HEK293 (cell line): ENCODE data around the gene GRIK4.

Source experiments
- CTCF ChIA-PET: fragments of 350-600 bp; formaldehyde crosslinking; extraction: SDS; loops from one replicate; lab custom pipeline; 2021; ENCODE audit warnings: antibody characterized with exemption; lab: Yijun Ruan, JAX
- POLR2A ChIA-PET: fragments of 300-600 bp; formaldehyde crosslinking; extraction: SDS; loops from one replicate; lab custom pipeline; 2020; ENCODE audit warnings: antibody characterized with exemption, inconsistent platforms; lab: Yijun Ruan, JAX
- H3K27ac ChIP-seq: fragments of 200-500 bp; sonication (Bioruptor generic); 2 replicates; pipeline ENCODE4 v1.5.1; 2014; ENCODE audit warnings: low read depth, low read length, control low read depth, inconsistent platforms; ENCODE audit errors: extremely low read depth
- H3K36me3 ChIP-seq, 2 experiments: fragments of 200-500 bp in 1 of 2; sonication (Bioruptor generic) in 1 of 2; 1 replicate in 1 of 2; 2 replicates in 1 of 2; pipeline ENCODE4 v1.5.1; 2014 to 2017; ENCODE audit warnings: inconsistent platforms in 2 of 2, low read length in 2 of 2; ENCODE audit not compliant: control insufficient read depth in 2 of 2, insufficient read depth in 1 of 2
- H3K4me1 ChIP-seq: fragments of 200-500 bp; sonication (Bioruptor generic); 2 replicates; pipeline ENCODE4 v1.5.1; 2014; ENCODE audit warnings: mild to moderate bottlenecking, low read length, inconsistent platforms; ENCODE audit not compliant: control insufficient read depth, insufficient read depth
- H3K4me3 ChIP-seq: 2 replicates; pipeline ENCODE4 v1.5.1; 2011; ENCODE audit warnings: low read depth, mild to moderate bottlenecking, control low read depth, low read length, moderate library complexity
- H3K9me3 ChIP-seq: fragments of 200-500 bp; sonication (Bioruptor generic); 2 replicates; pipeline ENCODE4 v1.5.1; 2014; ENCODE audit warnings: low read depth, low read length, inconsistent platforms; ENCODE audit not compliant: control insufficient read depth, insufficient read depth
- KLF16 ChIP-seq: fragments of 450-650 bp; formaldehyde crosslinking; IDR thresholded peaks from 2 replicates; pipeline ENCODE4 v1.5.1; 2017; ENCODE audit warnings: missing biosample characterization, missing genetic modification characterization
- KLF7 ChIP-seq: fragments of 450-650 bp; formaldehyde crosslinking; IDR thresholded peaks from 2 replicates; pipeline ENCODE4 v1.5.1; 2016; ENCODE audit warnings: missing biosample characterization, missing genetic modification characterization, borderline replicate concordance
- SETDB1 ChIP-seq: IDR thresholded peaks from one replicate; pipeline ENCODE4 v1.6.1; 2017; ENCODE audit warnings: mild to moderate bottlenecking, low read length, moderate library complexity, mixed read lengths; ENCODE audit not compliant: insufficient read length
- WT1 ChIP-seq: fragments of 450-650 bp; formaldehyde crosslinking; IDR thresholded peaks from 2 replicates; pipeline ENCODE4 v1.5.1; 2016; ENCODE audit warnings: missing biosample characterization, missing genetic modification characterization
- YY1 ChIP-seq: fragments of 450-650 bp; formaldehyde crosslinking; IDR thresholded peaks from 2 replicates; pipeline ENCODE4 v1.5.1; 2018; ENCODE audit warnings: missing biosample characterization, missing genetic modification characterization
- ZNF138 ChIP-seq: fragments of 450-650 bp; formaldehyde crosslinking; IDR thresholded peaks from 2 replicates; pipeline ENCODE4 v1.5.1; 2016; ENCODE audit warnings: missing biosample characterization, missing genetic modification characterization, borderline replicate concordance
- ZNF184 ChIP-seq: fragments of 450-650 bp; IDR thresholded peaks from 2 replicates; pipeline ENCODE4 v1.5.1; 2018; ENCODE audit warnings: missing biosample characterization, mild to moderate bottlenecking, missing genetic modification characterization
- ZNF2 ChIP-seq: fragments of 450-650 bp; formaldehyde crosslinking; IDR thresholded peaks from 2 replicates; pipeline ENCODE4 v1.5.1; 2016; ENCODE audit warnings: missing biosample characterization, missing genetic modification characterization
- ZNF24 ChIP-seq: fragments of 450-650 bp; formaldehyde crosslinking; IDR thresholded peaks from 2 replicates; pipeline ENCODE4 v1.5.1; 2016; ENCODE audit warnings: missing biosample characterization, missing genetic modification characterization
- ZNF266 ChIP-seq: fragments of 450-650 bp; formaldehyde crosslinking; IDR thresholded peaks from 2 replicates; pipeline ENCODE4 v1.5.1; 2016; ENCODE audit warnings: missing biosample characterization, missing genetic modification characterization, low read depth
- ZNF354C ChIP-seq: fragments of 450-650 bp; formaldehyde crosslinking; IDR thresholded peaks from 2 replicates; pipeline ENCODE4 v1.5.1; 2016; ENCODE audit warnings: missing biosample characterization, missing genetic modification characterization, low read depth, borderline replicate concordance
- ZNF529 ChIP-seq: fragments of 450-650 bp; formaldehyde crosslinking; IDR thresholded peaks from 2 replicates; pipeline ENCODE4 v1.5.1; 2017; ENCODE audit warnings: missing genetic modification characterization, missing biosample characterization; ENCODE audit not compliant: insufficient replicate concordance
- ZNF768 ChIP-seq: fragments of 450-650 bp; formaldehyde crosslinking; IDR thresholded peaks from 2 replicates; pipeline ENCODE4 v1.5.1; 2018; ENCODE audit warnings: missing biosample characterization, mild to moderate bottlenecking, missing genetic modification characterization
- ZNF792 ChIP-seq: fragments of 450-650 bp; formaldehyde crosslinking; IDR thresholded peaks from 2 replicates; pipeline ENCODE4 v1.5.1; 2016; ENCODE audit warnings: missing biosample characterization, missing genetic modification characterization
- ZXDB ChIP-seq: fragments of 450-650 bp; formaldehyde crosslinking; IDR thresholded peaks from 2 replicates; pipeline ENCODE4 v1.5.1; 2016; ENCODE audit warnings: missing biosample characterization, missing genetic modification characterization
- TF ChIP-seq, protein P1 (sequence below): fragments of 450-650 bp; formaldehyde crosslinking; IDR thresholded peaks from 2 replicates; pipeline ENCODE4 v1.5.1; 2016; ENCODE audit warnings: missing biosample characterization, missing genetic modification characterization, low read depth
- TF ChIP-seq, protein P2 (sequence below): fragments of 450-650 bp; formaldehyde crosslinking; IDR thresholded peaks from 2 replicates; pipeline ENCODE4 v1.5.1; 2016; ENCODE audit warnings: missing biosample characterization, missing genetic modification characterization, low read depth
- TF ChIP-seq, protein P3 (sequence below): fragments of 450-650 bp; formaldehyde crosslinking; IDR thresholded peaks from 2 replicates; pipeline ENCODE4 v1.5.1; 2016; ENCODE audit warnings: missing biosample characterization, missing genetic modification characterization
- TF ChIP-seq, protein P4 (sequence below): fragments of 450-650 bp; formaldehyde crosslinking; IDR thresholded peaks from 2 replicates; pipeline ENCODE4 v1.5.1; 2016; ENCODE audit warnings: missing biosample characterization, missing genetic modification characterization, borderline replicate concordance
- TF ChIP-seq, protein P5 (sequence below): fragments of 450-650 bp; formaldehyde crosslinking; IDR thresholded peaks from 2 replicates; pipeline ENCODE4 v1.5.1; 2017; ENCODE audit warnings: missing biosample characterization, missing genetic modification characterization
- TF ChIP-seq, protein P6 (sequence below): fragments of 450-650 bp; formaldehyde crosslinking; conservative IDR thresholded peaks from 2 replicates; pipeline ENCODE4 v1.5.1; 2016; ENCODE audit warnings: low read depth, missing biosample characterization, missing genetic modification characterization
- TF ChIP-seq, protein P7 (sequence below): IDR thresholded peaks from 2 replicates; pipeline ENCODE4 v1.6.1; 2011; ENCODE audit warnings: mild to moderate bottlenecking, low read depth, low read length, borderline replicate concordance

The GRIK4 gene

DNA sequence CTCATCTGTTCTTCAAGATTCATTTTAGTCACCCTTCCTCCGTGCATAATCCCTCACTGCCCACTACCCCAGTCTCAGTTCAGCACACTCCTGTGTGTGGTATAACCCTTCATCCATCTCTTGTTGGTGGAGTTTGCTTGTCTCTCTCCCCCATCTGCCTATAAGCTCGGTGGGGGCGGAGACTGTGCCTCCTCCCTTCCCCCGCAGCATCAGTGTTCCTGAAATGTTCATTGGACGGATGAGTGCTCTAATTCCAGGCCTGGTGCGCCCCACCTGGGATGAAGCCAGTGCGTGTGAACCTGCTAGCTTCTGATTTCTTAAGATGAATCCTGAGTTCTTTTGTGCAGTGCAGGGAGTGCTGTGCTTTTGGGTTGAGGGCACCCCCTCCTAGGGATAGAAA, 100.0 kb downstream of the GRIK4 start (continued):
- TF ChIP-seq, protein P1, sequence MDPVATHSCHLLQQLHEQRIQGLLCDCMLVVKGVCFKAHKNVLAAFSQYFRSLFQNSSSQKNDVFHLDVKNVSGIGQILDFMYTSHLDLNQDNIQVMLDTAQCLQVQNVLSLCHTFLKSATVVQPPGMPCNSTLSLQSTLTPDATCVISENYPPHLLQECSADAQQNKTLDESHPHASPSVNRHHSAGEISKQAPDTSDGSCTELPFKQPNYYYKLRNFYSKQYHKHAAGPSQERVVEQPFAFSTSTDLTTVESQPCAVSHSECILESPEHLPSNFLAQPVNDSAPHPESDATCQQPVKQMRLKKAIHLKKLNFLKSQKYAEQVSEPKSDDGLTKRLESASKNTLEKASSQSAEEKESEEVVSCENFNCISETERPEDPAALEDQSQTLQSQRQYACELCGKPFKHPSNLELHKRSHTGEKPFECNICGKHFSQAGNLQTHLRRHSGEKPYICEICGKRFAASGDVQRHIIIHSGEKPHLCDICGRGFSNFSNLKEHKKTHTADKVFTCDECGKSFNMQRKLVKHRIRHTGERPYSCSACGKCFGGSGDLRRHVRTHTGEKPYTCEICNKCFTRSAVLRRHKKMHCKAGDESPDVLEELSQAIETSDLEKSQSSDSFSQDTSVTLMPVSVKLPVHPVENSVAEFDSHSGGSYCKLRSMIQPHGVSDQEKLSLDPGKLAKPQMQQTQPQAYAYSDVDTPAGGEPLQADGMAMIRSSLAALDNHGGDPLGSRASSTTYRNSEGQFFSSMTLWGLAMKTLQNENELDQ = no peak
- TF ChIP-seq ZNF138 (tag by site-specific recombination) (no peak), KLF7 (no peak), ZNF184 (tag by site-specific recombination) (no peak), ZNF266 (tag by site-specific recombination) (no peak), KLF16 (tag by site-specific recombination) (no peak), WT1 (tag by site-specific recombination) (no peak), ZNF768 (no peak)
- TF ChIP-seq, protein P2, sequence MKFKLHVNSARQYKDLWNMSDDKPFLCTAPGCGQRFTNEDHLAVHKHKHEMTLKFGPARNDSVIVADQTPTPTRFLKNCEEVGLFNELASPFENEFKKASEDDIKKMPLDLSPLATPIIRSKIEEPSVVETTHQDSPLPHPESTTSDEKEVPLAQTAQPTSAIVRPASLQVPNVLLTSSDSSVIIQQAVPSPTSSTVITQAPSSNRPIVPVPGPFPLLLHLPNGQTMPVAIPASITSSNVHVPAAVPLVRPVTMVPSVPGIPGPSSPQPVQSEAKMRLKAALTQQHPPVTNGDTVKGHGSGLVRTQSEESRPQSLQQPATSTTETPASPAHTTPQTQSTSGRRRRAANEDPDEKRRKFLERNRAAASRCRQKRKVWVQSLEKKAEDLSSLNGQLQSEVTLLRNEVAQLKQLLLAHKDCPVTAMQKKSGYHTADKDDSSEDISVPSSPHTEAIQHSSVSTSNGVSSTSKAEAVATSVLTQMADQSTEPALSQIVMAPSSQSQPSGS (tag by site-specific recombination) = no peak
- TF ChIP-seq, protein P3, sequence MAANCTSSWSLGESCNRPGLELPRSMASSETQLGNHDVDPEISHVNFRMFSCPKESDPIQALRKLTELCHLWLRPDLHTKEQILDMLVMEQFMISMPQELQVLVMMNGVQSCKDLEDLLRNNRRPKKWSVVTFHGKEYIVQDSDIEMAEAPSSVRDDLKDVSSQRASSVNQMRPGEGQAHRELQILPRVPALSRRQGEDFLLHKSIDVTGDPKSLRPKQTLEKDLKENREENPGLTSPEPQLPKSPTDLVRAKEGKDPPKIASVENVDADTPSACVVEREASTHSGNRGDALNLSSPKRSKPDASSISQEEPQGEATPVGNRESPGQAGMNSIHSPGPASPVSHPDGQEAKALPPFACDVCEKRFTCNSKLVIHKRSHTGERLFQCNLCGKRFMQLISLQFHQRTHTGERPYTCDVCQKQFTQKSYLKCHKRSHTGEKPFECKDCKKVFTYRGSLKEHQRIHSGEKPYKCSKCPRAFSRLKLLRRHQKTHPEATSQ (tag by site-specific recombination) = no peak
- TF ChIP-seq, protein P4, sequence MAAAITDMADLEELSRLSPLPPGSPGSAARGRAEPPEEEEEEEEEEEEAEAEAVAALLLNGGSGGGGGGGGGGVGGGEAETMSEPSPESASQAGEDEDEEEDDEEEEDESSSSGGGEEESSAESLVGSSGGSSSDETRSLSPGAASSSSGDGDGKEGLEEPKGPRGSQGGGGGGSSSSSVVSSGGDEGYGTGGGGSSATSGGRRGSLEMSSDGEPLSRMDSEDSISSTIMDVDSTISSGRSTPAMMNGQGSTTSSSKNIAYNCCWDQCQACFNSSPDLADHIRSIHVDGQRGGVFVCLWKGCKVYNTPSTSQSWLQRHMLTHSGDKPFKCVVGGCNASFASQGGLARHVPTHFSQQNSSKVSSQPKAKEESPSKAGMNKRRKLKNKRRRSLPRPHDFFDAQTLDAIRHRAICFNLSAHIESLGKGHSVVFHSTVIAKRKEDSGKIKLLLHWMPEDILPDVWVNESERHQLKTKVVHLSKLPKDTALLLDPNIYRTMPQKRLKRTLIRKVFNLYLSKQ = no peak

DNA sequence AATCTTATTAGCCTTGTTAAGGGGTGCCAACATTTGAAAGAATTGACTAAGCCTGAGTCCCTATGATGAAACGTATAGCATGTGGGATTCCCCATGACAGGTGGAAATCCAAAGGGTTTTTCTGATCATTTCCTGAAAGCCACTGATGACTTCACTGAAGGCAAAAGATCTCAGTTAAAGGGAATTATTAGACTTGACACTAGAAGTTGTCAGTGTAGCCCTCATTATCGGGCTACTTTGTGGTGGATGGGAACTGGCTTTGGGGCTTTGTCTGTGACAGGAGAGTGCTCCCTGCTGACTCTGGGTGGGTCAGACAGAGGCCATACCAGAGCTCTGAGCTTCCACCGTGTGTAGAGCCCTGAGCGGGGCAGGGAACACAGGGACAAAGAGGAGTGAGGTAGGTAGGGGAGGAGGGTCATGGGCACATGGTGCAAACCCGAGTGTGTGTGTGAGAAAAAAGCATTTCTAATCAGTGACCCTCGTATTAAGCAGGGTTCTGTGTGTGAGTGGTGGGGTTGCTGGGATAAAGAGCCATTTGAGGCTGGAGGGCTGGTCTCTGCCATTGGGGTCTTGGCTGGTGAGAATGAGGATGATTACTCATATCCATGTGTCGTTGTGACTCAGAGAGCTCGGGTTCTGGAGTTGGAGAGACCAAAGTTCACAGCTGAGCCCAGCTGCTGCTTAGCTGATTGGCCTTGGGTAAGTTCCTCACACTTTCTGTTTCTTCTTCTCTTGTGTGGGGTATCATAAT, 101.1 kb downstream of the GRIK4 start:
- no peaks in the 10 kb centered on the region; the same call in 1 of the 2 replicates for H3K4me1 ChIP-seq
- H3K27ac ChIP-seq = no peak overlapping the region
- H3K36me3 ChIP-seq = no peaks in the 10 kb centered on the region
- H3K9me3 ChIP-seq = no peaks in the 10 kb centered on the region
- CTCF ChIA-PET = no interaction called here
- no peak overlapping the region for H3K4me3 ChIP-seq
- POLR2A ChIA-PET = no interaction called here
- TF ChIP-seq ZXDB (tag by site-specific recombination) (no peak), ZNF2 (tag by site-specific recombination) (no peak), SETDB1 (no peak), ZNF24 (tag by site-specific recombination) (no peak), ZNF529 (tag by site-specific recombination) (no peak), ZNF354C (tag by site-specific recombination) (no peak), YY1 (tag by site-specific recombination) (no peak), ZNF792 (tag by site-specific recombination) (no peak)
- TF ChIP-seq, protein P5, sequence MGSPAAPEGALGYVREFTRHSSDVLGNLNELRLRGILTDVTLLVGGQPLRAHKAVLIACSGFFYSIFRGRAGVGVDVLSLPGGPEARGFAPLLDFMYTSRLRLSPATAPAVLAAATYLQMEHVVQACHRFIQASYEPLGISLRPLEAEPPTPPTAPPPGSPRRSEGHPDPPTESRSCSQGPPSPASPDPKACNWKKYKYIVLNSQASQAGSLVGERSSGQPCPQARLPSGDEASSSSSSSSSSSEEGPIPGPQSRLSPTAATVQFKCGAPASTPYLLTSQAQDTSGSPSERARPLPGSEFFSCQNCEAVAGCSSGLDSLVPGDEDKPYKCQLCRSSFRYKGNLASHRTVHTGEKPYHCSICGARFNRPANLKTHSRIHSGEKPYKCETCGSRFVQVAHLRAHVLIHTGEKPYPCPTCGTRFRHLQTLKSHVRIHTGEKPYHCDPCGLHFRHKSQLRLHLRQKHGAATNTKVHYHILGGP (tag by site-specific recombination) = no peak
- TF ChIP-seq, protein P6, sequence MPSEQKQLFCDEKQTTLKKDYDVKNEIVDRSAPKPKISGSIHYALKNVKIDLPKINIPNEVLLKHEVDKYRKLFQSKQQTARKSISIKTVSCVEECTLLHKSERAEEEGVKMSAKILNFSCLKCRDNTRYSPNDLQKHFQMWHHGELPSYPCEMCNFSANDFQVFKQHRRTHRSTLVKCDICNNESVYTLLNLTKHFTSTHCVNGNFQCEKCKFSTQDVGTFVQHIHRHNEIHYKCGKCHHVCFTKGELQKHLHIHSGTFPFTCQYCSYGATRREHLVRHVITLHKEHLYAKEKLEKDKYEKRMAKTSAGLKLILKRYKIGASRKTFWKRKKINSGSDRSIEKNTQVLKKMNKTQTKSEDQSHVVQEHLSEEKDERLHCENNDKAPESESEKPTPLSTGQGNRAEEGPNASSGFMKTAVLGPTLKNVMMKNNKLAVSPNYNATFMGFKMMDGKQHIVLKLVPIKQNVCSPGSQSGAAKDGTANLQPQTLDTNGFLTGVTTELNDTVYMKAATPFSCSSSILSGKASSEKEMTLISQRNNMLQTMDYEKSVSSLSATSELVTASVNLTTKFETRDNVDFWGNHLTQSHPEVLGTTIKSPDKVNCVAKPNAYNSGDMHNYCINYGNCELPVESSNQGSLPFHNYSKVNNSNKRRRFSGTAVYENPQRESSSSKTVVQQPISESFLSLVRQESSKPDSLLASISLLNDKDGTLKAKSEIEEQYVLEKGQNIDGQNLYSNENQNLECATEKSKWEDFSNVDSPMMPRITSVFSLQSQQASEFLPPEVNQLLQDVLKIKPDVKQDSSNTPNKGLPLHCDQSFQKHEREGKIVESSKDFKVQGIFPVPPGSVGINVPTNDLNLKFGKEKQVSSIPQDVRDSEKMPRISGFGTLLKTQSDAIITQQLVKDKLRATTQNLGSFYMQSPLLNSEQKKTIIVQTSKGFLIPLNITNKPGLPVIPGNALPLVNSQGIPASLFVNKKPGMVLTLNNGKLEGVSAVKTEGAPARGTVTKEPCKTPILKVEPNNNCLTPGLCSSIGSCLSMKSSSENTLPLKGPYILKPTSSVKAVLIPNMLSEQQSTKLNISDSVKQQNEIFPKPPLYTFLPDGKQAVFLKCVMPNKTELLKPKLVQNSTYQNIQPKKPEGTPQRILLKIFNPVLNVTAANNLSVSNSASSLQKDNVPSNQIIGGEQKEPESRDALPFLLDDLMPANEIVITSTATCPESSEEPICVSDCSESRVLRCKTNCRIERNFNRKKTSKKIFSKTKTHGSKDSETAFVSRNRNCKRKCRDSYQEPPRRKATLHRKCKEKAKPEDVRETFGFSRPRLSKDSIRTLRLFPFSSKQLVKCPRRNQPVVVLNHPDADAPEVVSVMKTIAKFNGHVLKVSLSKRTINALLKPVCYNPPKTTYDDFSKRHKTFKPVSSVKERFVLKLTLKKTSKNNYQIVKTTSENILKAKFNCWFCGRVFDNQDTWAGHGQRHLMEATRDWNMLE (tag by site-specific recombination) = no peak
- TF ChIP-seq, protein P7, sequence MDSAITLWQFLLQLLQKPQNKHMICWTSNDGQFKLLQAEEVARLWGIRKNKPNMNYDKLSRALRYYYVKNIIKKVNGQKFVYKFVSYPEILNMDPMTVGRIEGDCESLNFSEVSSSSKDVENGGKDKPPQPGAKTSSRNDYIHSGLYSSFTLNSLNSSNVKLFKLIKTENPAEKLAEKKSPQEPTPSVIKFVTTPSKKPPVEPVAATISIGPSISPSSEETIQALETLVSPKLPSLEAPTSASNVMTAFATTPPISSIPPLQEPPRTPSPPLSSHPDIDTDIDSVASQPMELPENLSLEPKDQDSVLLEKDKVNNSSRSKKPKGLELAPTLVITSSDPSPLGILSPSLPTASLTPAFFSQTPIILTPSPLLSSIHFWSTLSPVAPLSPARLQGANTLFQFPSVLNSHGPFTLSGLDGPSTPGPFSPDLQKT = no peak
